H9 (cell line): ENCODE measurements around the gene AFF2. TPM values are rescaled to one million over a fixed set of nuclear protein-coding genes. Genes with fewer than 3 reads are reported as not detected.

Experiments used
- DNase-seq: peaks from one replicate; pipeline ENCODE4 v3.0.0-alpha.2; 2017
- H2AFZ ChIP-seq: one replicate; pipeline ENCODE4 v1.6.1; 2013; ENCODE audit warnings: mild to moderate bottlenecking, low read length, control low read depth, moderate library complexity
- H2AK5ac ChIP-seq: 2 replicates; pipeline ENCODE4 v1.6.1; 2013; ENCODE audit warnings: low read length, control low read depth, mixed read lengths; ENCODE audit not compliant: insufficient read length
- H2BK120ac ChIP-seq: one replicate; pipeline ENCODE4 v1.6.1; 2013; ENCODE audit warnings: low read depth, mild to moderate bottlenecking, low read length, control low read depth, inconsistent platforms; ENCODE audit not compliant: poor library complexity, severe bottlenecking
- H2BK12ac ChIP-seq: 2 replicates; pipeline ENCODE4 v1.6.1; 2013; ENCODE audit warnings: low read length, control low read depth, mixed read lengths, low read depth; ENCODE audit not compliant: insufficient read length
- H2BK15ac ChIP-seq: 2 replicates; pipeline ENCODE4 v1.6.1; 2013; ENCODE audit warnings: low read depth, low read length, control low read depth
- H2BK20ac ChIP-seq: one replicate; pipeline ENCODE4 v1.6.1; 2013; ENCODE audit warnings: low read depth, mild to moderate bottlenecking, low read length, control low read depth, inconsistent platforms; ENCODE audit not compliant: poor library complexity, severe bottlenecking
- H2BK5ac ChIP-seq: 2 replicates; pipeline ENCODE4 v1.6.1; 2013; ENCODE audit warnings: low read length, control low read depth, mixed read lengths; ENCODE audit not compliant: insufficient read length
- H3K14ac ChIP-seq: 2 replicates; pipeline ENCODE4 v1.6.1; 2013; ENCODE audit warnings: low read length, control low read depth; ENCODE audit not compliant: insufficient read depth
- H3K18ac ChIP-seq: 2 replicates; pipeline ENCODE4 v1.6.1; 2013; ENCODE audit warnings: low read depth, mild to moderate bottlenecking, mixed read lengths, low read length, control low read depth; ENCODE audit not compliant: insufficient read length
- H3K23ac ChIP-seq: 2 replicates; pipeline ENCODE4 v1.6.1; 2013; ENCODE audit warnings: low read length, control low read depth, mixed read lengths, low read depth; ENCODE audit not compliant: insufficient read length
- H3K23me2 ChIP-seq: 2 replicates; pipeline ENCODE4 v1.6.1; 2013; ENCODE audit warnings: low read depth, mild to moderate bottlenecking, mixed read lengths, low read length, control low read depth; ENCODE audit not compliant: insufficient read length, poor library complexity, severe bottlenecking
- H3K27ac ChIP-seq: 2 replicates; pipeline ENCODE4 v1.5.1; 2013; ENCODE audit warnings: low read length, control low read depth, mixed read lengths, low read depth; ENCODE audit not compliant: insufficient read length
- H3K27me3 ChIP-seq: 2 replicates; pipeline ENCODE4 v1.6.1; 2013; ENCODE audit warnings: low read length, control low read depth, inconsistent platforms; ENCODE audit not compliant: insufficient read depth
- H3K4ac ChIP-seq: 2 replicates; pipeline ENCODE4 v1.6.1; 2013; ENCODE audit warnings: low read depth, mild to moderate bottlenecking, control low read depth, inconsistent platforms, low read length, moderate library complexity
- H3K4me1 ChIP-seq: 2 replicates; pipeline ENCODE4 v1.6.1; 2013; ENCODE audit warnings: low read length, control low read depth, inconsistent platforms; ENCODE audit not compliant: insufficient read depth
- H3K4me2 ChIP-seq: 2 replicates; pipeline ENCODE4 v1.6.1; 2013; ENCODE audit warnings: low read length, control low read depth, mixed read lengths; ENCODE audit not compliant: insufficient read length, insufficient read depth
- H3K56ac ChIP-seq: 2 replicates; pipeline ENCODE4 v1.6.1; 2013; ENCODE audit warnings: low read depth, mild to moderate bottlenecking, mixed read lengths, low read length, control low read depth; ENCODE audit not compliant: insufficient read length
- H3K79me1 ChIP-seq: 2 replicates; pipeline ENCODE4 v1.6.1; 2013; ENCODE audit warnings: low read depth, mild to moderate bottlenecking, moderate library complexity, low read length, control low read depth, inconsistent platforms; ENCODE audit not compliant: insufficient read depth, poor library complexity, severe bottlenecking
- H3K79me2 ChIP-seq: 2 replicates; pipeline ENCODE4 v1.6.1; 2013; ENCODE audit warnings: low read length, control low read depth, inconsistent platforms; ENCODE audit not compliant: insufficient read depth
- H3K9ac ChIP-seq: 2 replicates; pipeline ENCODE4 v1.6.1; 2013; ENCODE audit warnings: low read length, control low read depth, mixed read lengths; ENCODE audit not compliant: insufficient read length; ENCODE audit errors: extremely low read depth
- H3K9me3 ChIP-seq: one replicate; pipeline ENCODE4 v1.6.1; 2013; ENCODE audit warnings: low read depth, low read length, inconsistent platforms; ENCODE audit not compliant: control insufficient read depth
- H3T11ph ChIP-seq: one replicate; pipeline ENCODE4 v1.6.1; 2013; ENCODE audit warnings: mild to moderate bottlenecking, low read length, control low read depth, inconsistent platforms
- H4K20me1 ChIP-seq: one replicate; pipeline ENCODE4 v1.6.1; 2013; ENCODE audit not compliant: control insufficient read depth, insufficient read length, insufficient read depth
- H4K5ac ChIP-seq: 2 replicates; pipeline ENCODE4 v1.6.1; 2013; ENCODE audit warnings: low read depth, mild to moderate bottlenecking, mixed read lengths, low read length, control low read depth; ENCODE audit not compliant: insufficient read length
- H4K8ac ChIP-seq: replicated peaks from 2 replicates; pipeline ENCODE4 v1.6.1; 2013; ENCODE audit warnings: low read length, control low read depth, mixed read lengths, low read depth; ENCODE audit not compliant: insufficient read length
- H4K91ac ChIP-seq: 2 replicates; pipeline ENCODE4 v1.6.1; 2013; ENCODE audit warnings: low read depth, mild to moderate bottlenecking, moderate library complexity, mixed read lengths, low read length, control low read depth; ENCODE audit not compliant: insufficient read length
- H3K27ac Mint-ChIP-seq, 3 experiments: 2 replicates in 2 of 3; 3 replicates in 1 of 3; pipeline ENCODE4 v1.8.0; 2020 to 2021; ENCODE audit warnings: mixed read lengths in 3 of 3, mild to moderate bottlenecking in 1 of 3, moderate library complexity in 1 of 3
- H3K27me3 Mint-ChIP-seq: 2 replicates; pipeline ENCODE4 v1.8.0; 2021; ENCODE audit warnings: low read depth, mild to moderate bottlenecking, moderate library complexity, mixed read lengths
- H3K36me3 Mint-ChIP-seq, 3 experiments: 2 replicates in 2 of 3; 3 replicates in 1 of 3; pipeline ENCODE4 v1.8.0; 2020 to 2021; ENCODE audit warnings: low read depth in 3 of 3, mixed read lengths in 3 of 3; ENCODE audit not compliant: insufficient read depth in 1 of 3
- H3K4me1 Mint-ChIP-seq, 2 experiments: 2 replicates each; pipeline ENCODE4 v1.8.0; 2020; ENCODE audit warnings: mixed read lengths in 2 of 2
- H3K4me3 Mint-ChIP-seq, 2 experiments: 2 replicates in 1 of 2; 3 replicates in 1 of 2; pipeline ENCODE4 v1.8.0; 2020 to 2021; ENCODE audit warnings: mild to moderate bottlenecking in 2 of 2, mixed read lengths in 2 of 2, moderate library complexity in 1 of 2
- H3K9me3 Mint-ChIP-seq, 2 experiments: 2 replicates in 1 of 2; 3 replicates in 1 of 2; pipeline ENCODE4 v1.8.0; 2020; ENCODE audit warnings: mild to moderate bottlenecking in 2 of 2, mixed read lengths in 2 of 2, moderate library complexity in 1 of 2
- WGBS: extraction: QIAGEN DNeasy Blood & Tissue Kit; methylation state at CpG from one replicate; pipeline ENCODE4 v1.1.7; 2013; ENCODE audit warnings: missing lambda C conversion rate, low lambda C conversion rate, mixed read lengths; ENCODE audit not compliant: insufficient read length; ENCODE audit errors: extremely low coverage; 5-methylcytosine and 5-hydroxymethylcytosine counted together
- total RNA-seq: library from RNA; stranded (reverse); gene quantifications from 2 replicates; pipeline ENCODE4 v1.2.1, GENCODE V29; 2021
- TF ChIP-seq, protein P1 (sequence below): fragments of 200-600 bp; sonication (generic); conservative IDR thresholded peaks from 3 replicates; pipeline ENCODE4 v1.8.0; 2021; ENCODE audit warnings: antibody characterized with exemption, mild to moderate bottlenecking

AFF2 gene
- total RNA-seq, 1 experiment from 2014 or later, result 14.6 TPM

DNA sequence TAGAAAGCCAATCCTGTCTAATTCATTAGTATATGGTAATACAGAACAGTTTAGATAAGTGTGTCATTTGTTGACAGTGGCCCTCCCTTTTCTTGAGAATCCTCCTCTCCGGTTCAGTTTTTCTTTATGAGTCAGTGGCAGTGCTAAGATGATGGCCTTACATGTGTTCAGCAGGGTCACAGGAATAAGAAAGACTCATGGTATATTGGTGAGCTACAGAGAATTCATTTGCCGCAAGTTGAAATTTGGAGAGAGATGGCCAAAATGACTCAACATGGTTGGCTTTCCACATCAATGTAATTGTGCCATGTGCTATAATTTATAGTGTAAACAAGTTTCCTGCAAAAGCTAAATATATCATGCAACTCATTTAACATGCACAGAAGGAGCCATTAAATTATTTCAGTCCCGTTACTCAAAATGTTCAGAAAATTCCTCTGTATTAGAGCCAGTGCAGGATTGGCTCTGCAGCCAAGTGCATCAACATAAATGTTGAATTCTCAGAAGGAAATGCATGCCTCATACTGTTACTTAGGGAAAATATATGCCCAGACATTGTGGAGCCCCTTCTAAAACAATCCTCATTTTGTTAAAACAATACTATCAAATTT is 374.3 kb downstream of the AFF2 start:
- Histone ChIP-seq H3K14ac (no peak overlapping the region), H3K27ac (no peak overlapping the region), H4K20me1 (no peaks in the 10 kb centered on the region), H2BK20ac (no peak overlapping the region), H2AFZ (no peak overlapping the region), H3K27me3 (no peaks in the 10 kb centered on the region), H3K9ac (no peak overlapping the region), H3K79me2 (no peaks in the 10 kb centered on the region), H3K4me1 (no peaks in the 10 kb centered on the region), H3K18ac (no peak overlapping the region), H2BK120ac (no peak overlapping the region), H3K4ac (no peak overlapping the region), H3K9me3 (peaks cover 48% of the 10 kb centered on the region), H3K23ac (no peak overlapping the region), H3K79me1 (no peaks in the 10 kb centered on the region), H4K91ac (no peak overlapping the region), H2BK5ac (no peak overlapping the region), H2BK12ac (no peak overlapping the region), H4K8ac (no peak overlapping the region), H3K56ac (no peak overlapping the region), H2BK15ac (no peak overlapping the region), H3K23me2 (no peaks in the 10 kb centered on the region), H3T11ph (no peak overlapping the region), H2AK5ac (no peak overlapping the region), H3K4me2 (no peak overlapping the region), H4K5ac (no peak overlapping the region)
- TF ChIP-seq, protein P1, sequence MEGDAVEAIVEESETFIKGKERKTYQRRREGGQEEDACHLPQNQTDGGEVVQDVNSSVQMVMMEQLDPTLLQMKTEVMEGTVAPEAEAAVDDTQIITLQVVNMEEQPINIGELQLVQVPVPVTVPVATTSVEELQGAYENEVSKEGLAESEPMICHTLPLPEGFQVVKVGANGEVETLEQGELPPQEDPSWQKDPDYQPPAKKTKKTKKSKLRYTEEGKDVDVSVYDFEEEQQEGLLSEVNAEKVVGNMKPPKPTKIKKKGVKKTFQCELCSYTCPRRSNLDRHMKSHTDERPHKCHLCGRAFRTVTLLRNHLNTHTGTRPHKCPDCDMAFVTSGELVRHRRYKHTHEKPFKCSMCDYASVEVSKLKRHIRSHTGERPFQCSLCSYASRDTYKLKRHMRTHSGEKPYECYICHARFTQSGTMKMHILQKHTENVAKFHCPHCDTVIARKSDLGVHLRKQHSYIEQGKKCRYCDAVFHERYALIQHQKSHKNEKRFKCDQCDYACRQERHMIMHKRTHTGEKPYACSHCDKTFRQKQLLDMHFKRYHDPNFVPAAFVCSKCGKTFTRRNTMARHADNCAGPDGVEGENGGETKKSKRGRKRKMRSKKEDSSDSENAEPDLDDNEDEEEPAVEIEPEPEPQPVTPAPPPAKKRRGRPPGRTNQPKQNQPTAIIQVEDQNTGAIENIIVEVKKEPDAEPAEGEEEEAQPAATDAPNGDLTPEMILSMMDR, result no peak
- no peak overlapping the region for H3K4me3 Mint-ChIP-seq
- H3K9me3 Mint-ChIP-seq, result peaks cover 49 to 52% of the 10 kb centered on the region in 2 experiments
- no peak overlapping the region for H3K27ac Mint-ChIP-seq
- H3K27me3 Mint-ChIP-seq, result no peaks in the 10 kb centered on the region; the same call in 1 of the 2 replicates
- peaks cover 0 to 2% of the 10 kb centered on the region in 2 experiments; a peak in 1 of 4 replicates for H3K4me1 Mint-ChIP-seq
- DNase-seq, result no peak
- WGBS, result no CpG with 5 or more reads among the region's 3 CpGs
- H3K36me3 Mint-ChIP-seq, result no peaks in the 10 kb centered on the region
